GM12864 (cell line): ENCODE results near the gene VPS37B.

ENCODE experiments used
- DNase-seq: peaks from one replicate; pipeline ENCODE4 v3.0.0-alpha.2; 2011; ENCODE audit warnings: low read depth
- H3K4me3 ChIP-seq: 2 replicates; pipeline ENCODE4 v1.5.1; 2011; ENCODE audit warnings: mild to moderate bottlenecking, low read depth, low read length, control low read depth
- CTCF ChIP-seq: IDR thresholded peaks from 2 replicates; pipeline ENCODE4 v1.5.1; 2011; ENCODE audit warnings: low read depth, mild to moderate bottlenecking, moderate library complexity, low read length, control low read depth, inconsistent platforms; ENCODE audit errors: missing control alignments

Gene VPS37B

GRCh38 chr12:122844366-122844971 lies 51.5 kb downstream of the VPS37B start:
- no peak overlapping the region for H3K4me3 ChIP-seq
- TF ChIP-seq CTCF = no peak
- no peak for DNase-seq

GRCh38 chr12:122843455-122843854 lies 52.5 kb downstream of the VPS37B start:
- no peak for TF ChIP-seq CTCF
- no peak for DNase-seq
- H3K4me3 ChIP-seq = no peak overlapping the region

- no peak overlapping the region for H3K4me3 ChIP-seq
- no peak for TF ChIP-seq CTCF
- no peak for DNase-seq
Observed at GRCh38 chr12:122842505-122843405, 53.2 kb downstream of the VPS37B start.

- no peak overlapping the region for H3K4me3 ChIP-seq
- no peak for TF ChIP-seq CTCF
- no peak for DNase-seq
Observed at GRCh38 chr12:122841544-122842321, 54.2 kb downstream of the VPS37B start.

- TF ChIP-seq CTCF = no peak
- no peak overlapping the region for H3K4me3 ChIP-seq
- no peak for DNase-seq
Observed at GRCh38 chr12:122840580-122841513, 55.1 kb downstream of the VPS37B start.

- no peak overlapping the region for H3K4me3 ChIP-seq
- TF ChIP-seq CTCF = no peak
- no peak for DNase-seq
Observed at GRCh38 chr12:122839907-122840554, 55.9 kb downstream of the VPS37B start.
